Smooth muscle cell (in vitro differentiated cells): ENCODE results near the gene UMOD. TPM values are rescaled to one million over a fixed set of nuclear protein-coding genes. Genes with fewer than 3 reads are reported as not detected.

ENCODE experiments used
- DNase-seq: peaks from one replicate; lab custom pipeline; 2025; ENCODE audit not compliant: unreplicated experiment; lab: John Stamatoyannopoulos, UW
- H2AFZ ChIP-seq: fragments of 200-600 bp; sonication (generic); 2 replicates; pipeline ENCODE4 v1.6.0; 2016; ENCODE audit warnings: antibody characterized with exemption, low read depth, mild to moderate bottlenecking
- H3F3A ChIP-seq: fragments of 200-600 bp; sonication (generic); 2 replicates; pipeline ENCODE4 v1.6.0; 2017; ENCODE audit warnings: antibody characterized with exemption, low read depth
- H3K27ac ChIP-seq: fragments of 200-600 bp; sonication (generic); 2 replicates; pipeline ENCODE4 v1.5.1; 2016; ENCODE audit warnings: low read depth, mild to moderate bottlenecking
- H3K27me3 ChIP-seq: fragments of 200-600 bp; sonication (generic); 2 replicates; pipeline ENCODE4 v1.6.1; 2016; ENCODE audit warnings: low read depth, mild to moderate bottlenecking
- H3K36me3 ChIP-seq: fragments of 200-600 bp; sonication (generic); 2 replicates; pipeline ENCODE4 v1.5.1; 2016; ENCODE audit warnings: low read depth
- H3K4me1 ChIP-seq: fragments of 200-600 bp; sonication (generic); 2 replicates; pipeline ENCODE4 v1.5.1; 2016; ENCODE audit warnings: low read depth
- H3K4me2 ChIP-seq: fragments of 200-600 bp; sonication (generic); 2 replicates; pipeline ENCODE4 v1.6.0; 2016; ENCODE audit warnings: mild to moderate bottlenecking
- H3K4me3 ChIP-seq: fragments of 200-600 bp; sonication (generic); 2 replicates; pipeline ENCODE4 v1.5.1; 2016; ENCODE audit warnings: mild to moderate bottlenecking
- H3K79me2 ChIP-seq: fragments of 200-600 bp; sonication (generic); 2 replicates; pipeline ENCODE4 v1.6.0; 2016; ENCODE audit warnings: low read depth, mild to moderate bottlenecking
- H3K9ac ChIP-seq: fragments of 200-600 bp; sonication (generic); 2 replicates; pipeline ENCODE4 v1.6.0; 2016; ENCODE audit warnings: low read depth
- H3K9me3 ChIP-seq: fragments of 200-600 bp; sonication (generic); replicated peaks from 2 replicates; pipeline ENCODE4 v1.5.1; 2016; ENCODE audit warnings: low read depth
- H4K20me1 ChIP-seq: fragments of 200-600 bp; sonication (generic); 2 replicates; pipeline ENCODE4 v1.6.0; 2016; ENCODE audit warnings: low read depth
- CTCF ChIP-seq: fragments of 200-600 bp; sonication (generic); IDR thresholded peaks from 2 replicates; pipeline ENCODE4 v1.5.1; 2017; ENCODE audit warnings: borderline replicate concordance, mild to moderate bottlenecking, antibody characterized with exemption; ENCODE audit not compliant: insufficient read depth, poor library complexity, severe bottlenecking
- WGBS: methylation state at CpG from one replicate; pipeline ENCODE4 v1.1.7; 2016; ENCODE audit warnings: low lambda C conversion rate; 5-methylcytosine and 5-hydroxymethylcytosine counted together
- polyA plus RNA-seq: library from polyadenylated mRNA; unstranded; fragments of >200 nt; fragmentation: Nextera tagmentation; extraction: Ambion mirVana; gene quantifications from 2 replicates; pipeline ENCODE4 v1.2.1, GENCODE V29; 2016
- total RNA-seq: library from RNA; depleted of rRNA; stranded (reverse); fragments of >200 nt; gene quantifications from 2 replicates; pipeline ENCODE4 v1.2.3, GENCODE V29; 2014

Gene UMOD
- total and polyA plus RNA-seq, 2 experiments from 2014 or later: not detected

GRCh38 chr16:20347666-20348364, 4.7 kb downstream of the UMOD start:
- no peak for TF ChIP-seq CTCF
- no peaks in the 10 kb centered on the region for H4K20me1 ChIP-seq
- DNase-seq: no peak
- H3K9me3 ChIP-seq: no peaks in the 10 kb centered on the region
- no peaks in the 10 kb centered on the region for H3K36me3 ChIP-seq
- no peak overlapping the region for H3K4me3 ChIP-seq
- no peak overlapping the region for H2AFZ ChIP-seq
- 78% methylated on average over 11 of the region's 12 CpGs for WGBS
- no peak overlapping the region for H3K4me2 ChIP-seq
- H3K4me1 ChIP-seq: no peaks in the 10 kb centered on the region
- no peaks in the 10 kb centered on the region for H3K79me2 ChIP-seq
- no peak overlapping the region for H3K27ac ChIP-seq
- H3K9ac ChIP-seq: no peak overlapping the region
- H3F3A ChIP-seq: no peaks in the 10 kb centered on the region
- no peaks in the 10 kb centered on the region for H3K27me3 ChIP-seq

GRCh38 chr16:20344611-20345010, 7.9 kb downstream of the UMOD start:
- H3K27me3 ChIP-seq: no peaks in the 10 kb centered on the region
- H4K20me1 ChIP-seq: no peaks in the 10 kb centered on the region
- H3K9me3 ChIP-seq: no peaks in the 10 kb centered on the region
- H3F3A ChIP-seq: no peaks in the 10 kb centered on the region
- H3K4me2 ChIP-seq: no peak overlapping the region
- no peak for DNase-seq
- no peaks in the 10 kb centered on the region for H3K36me3 ChIP-seq
- H3K9ac ChIP-seq: no peak overlapping the region
- WGBS: 90% methylated on average over 5 of the region's 5 CpGs
- TF ChIP-seq CTCF: no peak
- H3K79me2 ChIP-seq: no peaks in the 10 kb centered on the region
- H3K4me3 ChIP-seq: no peak overlapping the region
- no peak overlapping the region for H2AFZ ChIP-seq
- H3K4me1 ChIP-seq: no peaks in the 10 kb centered on the region
- no peak overlapping the region for H3K27ac ChIP-seq

GRCh38 chr16:20339744-20340143, 12.8 kb downstream of the UMOD start:
- Histone ChIP-seq H2AFZ (no peak overlapping the region), H3K4me3 (no peak overlapping the region), H3F3A (no peaks in the 10 kb centered on the region), H3K4me1 (no peaks in the 10 kb centered on the region), H3K27ac (no peak overlapping the region), H3K9me3 (no peaks in the 10 kb centered on the region), H4K20me1 (no peaks in the 10 kb centered on the region), H3K4me2 (no peak overlapping the region), H3K27me3 (no peaks in the 10 kb centered on the region), H3K79me2 (no peaks in the 10 kb centered on the region), H3K36me3 (no peaks in the 10 kb centered on the region), H3K9ac (no peak overlapping the region)
- WGBS: 89% methylated on average over 3 of the region's 3 CpGs
- no peak for DNase-seq
- no peak for TF ChIP-seq CTCF

DNA sequence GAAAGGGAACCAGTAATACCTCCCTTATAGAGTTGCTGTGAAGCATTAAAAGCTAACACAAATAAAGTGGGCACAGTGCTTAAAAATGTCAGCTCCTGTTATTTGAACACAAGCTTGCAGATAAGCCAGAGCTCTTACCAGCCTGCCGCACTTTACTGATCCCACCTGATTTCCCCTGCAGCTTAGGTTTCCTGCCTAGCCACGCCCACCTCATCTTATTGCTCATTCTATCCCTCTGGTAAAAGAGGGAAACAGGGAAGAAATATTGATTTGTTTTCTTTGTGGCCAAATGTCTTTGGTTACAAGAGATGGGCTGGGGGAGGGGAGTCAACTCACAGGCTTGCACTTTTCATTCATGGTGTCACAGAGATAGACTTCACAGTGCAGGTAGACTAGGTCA, 15.6 kb downstream of the UMOD start:
- 61% methylated on average over 2 of the region's 2 CpGs for WGBS
- Histone ChIP-seq H3K79me2 (no peaks in the 10 kb centered on the region), H3K36me3 (no peaks in the 10 kb centered on the region), H3K9me3 (no peaks in the 10 kb centered on the region), H3F3A (no peaks in the 10 kb centered on the region), H4K20me1 (no peaks in the 10 kb centered on the region), H3K4me3 (no peak overlapping the region), H3K4me1 (no peaks in the 10 kb centered on the region), H3K27me3 (no peaks in the 10 kb centered on the region), H3K9ac (no peak overlapping the region), H2AFZ (no peak overlapping the region), H3K27ac (no peak overlapping the region), H3K4me2 (no peak overlapping the region)
- DNase-seq: no peak
- no peak for TF ChIP-seq CTCF
